Choroid plexus epithelial cell (primary cell): ENCODE data around the gene IL20RA.

Experiments
- DNase-seq: peaks from one replicate; pipeline ENCODE4 v3.0.0-alpha.2; 2010; ENCODE audit warnings: low read depth
- H3K4me3 ChIP-seq: 2 replicates; pipeline ENCODE4 v1.5.1; 2011; ENCODE audit warnings: low read depth, mild to moderate bottlenecking, control low read depth, low read length, moderate library complexity
- CTCF ChIP-seq: conservative IDR thresholded peaks from 2 replicates; pipeline ENCODE4 v1.5.1; 2011; ENCODE audit warnings: low read depth, mild to moderate bottlenecking, control low read depth, inconsistent platforms, low read length, moderate library complexity

The IL20RA gene

GRCh38 chr6:137067399-137067798 is 22.6 kb upstream of the IL20RA start:
- no peak for DNase-seq
- H3K4me3 ChIP-seq = no peak overlapping the region
- no peak for TF ChIP-seq CTCF

- DNase-seq = no peak
- no peak overlapping the region for H3K4me3 ChIP-seq
- no peak for TF ChIP-seq CTCF
These were observed 13.3 kb upstream of the IL20RA start for GRCh38 chr6:137058037-137058436.

GRCh38 chr6:137056121-137056880 is 11.5 kb upstream of the IL20RA start:
- no peak for TF ChIP-seq CTCF
- no peak overlapping the region for H3K4me3 ChIP-seq
- no peak for DNase-seq

GRCh38 chr6:137051790-137052472 is 7.2 kb upstream of the IL20RA start:
- no peak for TF ChIP-seq CTCF
- no peak for DNase-seq
- no peak overlapping the region for H3K4me3 ChIP-seq

GRCh38 chr6:137049095-137049494 is 4.3 kb upstream of the IL20RA start:
- no peak for TF ChIP-seq CTCF
- no peak for DNase-seq
- no peak overlapping the region for H3K4me3 ChIP-seq

- no peak for DNase-seq
- no peak for TF ChIP-seq CTCF
- no peak overlapping the region for H3K4me3 ChIP-seq
These were observed 2.2 kb upstream of the IL20RA start for GRCh38 chr6:137046871-137047412.
